MG63 (cell line): ENCODE data around the gene NUDCD3. TPM values are rescaled to one million over a fixed set of nuclear protein-coding genes. Genes with fewer than 3 reads are reported as not detected.
"Not testable (repeated sequence)": the region's sequence is repeated elsewhere in the genome, so short reads cannot be mapped to it uniquely, and the experiment has no call there.

ENCODE experiments used
- DNase-seq: peaks from one replicate; pipeline ENCODE4 v3.0.0-alpha.2; 2020
- H3K27me3 ChIP-seq: fragments of 250-450 bp; sonication (Bioruptor Pico); 2 replicates; pipeline ENCODE4 v1.5.1; 2020; ENCODE audit warnings: mild to moderate bottlenecking, moderate library complexity
- H3K36me3 ChIP-seq: fragments of 250-450 bp; sonication (Bioruptor Pico); 2 replicates; pipeline ENCODE4 v1.5.1; 2020; ENCODE audit warnings: mild to moderate bottlenecking, moderate library complexity
- H3K4me3 ChIP-seq: fragments of 250-450 bp; sonication (Bioruptor Pico); 2 replicates; pipeline ENCODE4 v1.5.1; 2020; ENCODE audit warnings: mild to moderate bottlenecking, moderate library complexity
- H3K9me3 ChIP-seq: fragments of 250-450 bp; sonication (Bioruptor Pico); 2 replicates; pipeline ENCODE4 v1.5.1; 2020; ENCODE audit warnings: mild to moderate bottlenecking, moderate library complexity
- total RNA-seq: library from RNA; depleted of rRNA; stranded (reverse); fragments of >200 nt; shearing (Covaris generic); gene quantifications from 2 replicates; pipeline ENCODE4 v1.2.3, GENCODE V29; 2014; ENCODE audit warnings: low replicate concordance

The NUDCD3 gene
- total RNA-seq, 1 experiment from 2014 or later, result 23.1 TPM

DNA sequence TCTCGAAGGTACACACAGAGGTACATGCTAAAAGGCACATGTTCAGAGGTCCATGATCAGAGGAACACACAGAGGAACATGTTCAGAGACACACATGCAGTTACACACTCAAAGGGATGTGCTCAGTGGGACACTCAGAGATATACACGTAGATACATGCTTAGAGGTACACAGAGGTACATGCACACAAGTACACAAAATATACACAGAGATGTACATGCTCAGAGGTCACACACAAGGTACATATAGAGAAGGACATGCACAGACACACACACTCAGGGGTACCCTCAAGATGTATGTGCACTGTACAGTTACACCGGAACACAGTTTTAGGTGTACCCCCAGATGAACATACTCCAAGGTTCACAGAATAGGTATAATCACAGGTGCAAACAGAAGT lies 31.9 kb upstream of the NUDCD3 start:
- DNase-seq, result no peak
- no peaks in the 10 kb centered on the region for H3K27me3 ChIP-seq
- H3K9me3 ChIP-seq, result peaks cover 13% of the 10 kb centered on the region; the same call in 1 of the 2 replicates
- no peak overlapping the region for H3K4me3 ChIP-seq
- no peaks in the 10 kb centered on the region for H3K36me3 ChIP-seq

DNA sequence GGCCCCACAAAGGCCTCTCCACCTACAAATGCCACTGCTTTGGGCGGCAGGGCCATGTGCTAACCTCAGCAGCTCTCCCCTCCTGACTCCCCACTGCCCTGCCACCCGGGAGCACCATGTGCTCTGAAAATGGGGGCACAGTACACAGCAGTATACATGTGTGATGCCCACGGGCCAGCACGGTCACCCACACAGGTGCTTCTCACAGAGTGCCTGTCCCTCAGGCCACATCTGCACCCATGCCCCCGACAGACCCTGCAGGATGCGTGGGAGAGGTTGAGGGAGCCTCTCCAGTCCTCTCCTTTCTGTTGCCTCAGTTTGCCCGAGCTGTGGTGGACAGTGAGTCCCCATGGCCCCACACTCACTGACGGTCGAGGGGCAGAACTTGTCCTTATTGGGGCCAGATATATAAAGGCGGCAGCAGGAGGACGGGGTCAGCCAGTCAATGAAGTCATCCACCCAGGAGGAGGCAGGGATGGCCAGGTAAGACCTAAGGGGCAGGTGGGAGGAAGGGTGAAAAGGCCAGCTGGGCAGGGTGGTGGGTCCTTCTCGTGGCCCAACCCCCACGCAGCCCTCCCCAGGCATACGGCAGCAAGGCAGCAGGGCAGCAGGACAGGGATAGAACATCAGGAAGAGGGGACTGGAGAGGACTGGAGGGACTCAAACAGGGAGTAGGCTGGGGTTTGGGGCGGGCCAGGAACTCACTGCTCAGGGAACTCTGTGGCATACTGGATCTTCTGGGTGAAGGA lies 31.1 kb upstream of the NUDCD3 start:
- no peak for DNase-seq
- no peak overlapping the region for H3K4me3 ChIP-seq
- no peaks in the 10 kb centered on the region for H3K27me3 ChIP-seq
- peaks cover 13% of the 10 kb centered on the region; the same call in 1 of the 2 replicates for H3K9me3 ChIP-seq
- H3K36me3 ChIP-seq, result no peaks in the 10 kb centered on the region

DNA sequence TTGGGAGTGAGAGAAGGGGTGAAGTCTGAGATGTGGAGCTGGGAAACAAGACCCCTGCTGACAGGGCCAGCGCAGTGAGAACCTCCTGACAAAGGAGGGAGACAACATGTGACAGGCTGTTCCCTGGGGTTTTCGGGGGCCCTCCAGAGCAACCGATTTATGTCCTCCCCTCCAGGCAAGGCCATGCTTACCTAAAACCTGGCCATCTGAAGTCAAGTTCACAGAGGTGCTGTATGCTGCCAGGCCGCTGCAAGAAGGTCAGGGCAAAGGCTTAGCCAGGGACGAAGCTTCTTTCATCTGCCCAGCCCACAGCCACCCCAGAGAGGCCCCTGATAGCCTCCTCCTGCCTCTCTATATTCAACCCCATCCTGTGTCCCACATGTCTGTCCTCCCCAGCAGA lies 30.1 kb upstream of the NUDCD3 start:
- Histone ChIP-seq H3K27me3 (no peaks in the 10 kb centered on the region), H3K36me3 (no peaks in the 10 kb centered on the region)
- DNase-seq, result no peak

DNA sequence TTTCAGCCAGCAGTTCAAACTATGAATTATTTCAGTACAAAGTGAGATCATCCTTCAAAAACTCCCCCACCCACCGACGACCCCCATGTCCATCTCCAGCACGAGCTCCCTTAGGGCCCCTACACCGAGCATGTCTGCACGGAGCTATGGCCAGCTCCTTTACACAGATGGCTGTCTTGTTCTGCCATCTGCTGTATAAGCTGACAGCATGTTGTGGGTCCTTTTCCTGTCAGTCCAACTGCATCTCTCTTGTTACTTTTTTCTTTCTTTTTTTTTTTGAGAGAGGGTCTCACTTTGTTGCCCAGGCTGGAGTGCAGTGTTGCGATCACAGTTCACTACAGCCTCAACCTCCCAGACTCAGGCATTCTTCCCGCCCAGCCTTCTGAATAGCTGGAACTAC lies 29.1 kb upstream of the NUDCD3 start:
- no peak for DNase-seq
- peaks cover 4% of the 10 kb centered on the region; the same call in 1 of the 2 replicates for H3K9me3 ChIP-seq
- H3K27me3 ChIP-seq, result no peaks in the 10 kb centered on the region
- no peak overlapping the region for H3K4me3 ChIP-seq
- H3K36me3 ChIP-seq, result no peaks in the 10 kb centered on the region

More for the DNA sequence above, 30.1 kb upstream of the NUDCD3 start:
- Histone ChIP-seq H3K4me3 (no peak overlapping the region), H3K9me3 (peaks cover 13% of the 10 kb centered on the region; the same call in 1 of the 2 replicates)

DNA sequence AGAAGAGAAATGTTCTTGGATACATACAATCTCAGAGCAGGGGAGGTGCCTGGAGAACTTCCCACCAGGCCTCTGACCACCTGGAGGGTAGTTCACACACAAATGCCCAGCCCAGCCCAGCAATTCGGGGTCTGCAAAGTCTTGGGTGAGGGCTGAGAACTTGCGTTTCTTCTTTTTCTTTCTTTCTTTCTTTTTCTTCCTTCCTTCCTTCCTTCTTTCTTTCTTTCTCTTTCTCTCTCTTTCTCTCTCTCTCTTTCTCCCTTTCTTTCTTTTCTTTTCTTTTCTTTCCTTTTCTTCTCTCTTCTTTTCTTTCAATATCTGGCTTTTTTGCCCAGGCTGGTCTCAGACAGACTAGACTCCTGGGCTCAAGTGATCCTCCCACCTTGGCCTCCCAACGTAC lies 28.3 kb upstream of the NUDCD3 start:
- Histone ChIP-seq H3K4me3 (no peak overlapping the region), H3K36me3 (no peaks in the 10 kb centered on the region), H3K9me3 (no peaks in the 10 kb centered on the region), H3K27me3 (no peaks in the 10 kb centered on the region)
- DNase-seq, result no peak

DNA sequence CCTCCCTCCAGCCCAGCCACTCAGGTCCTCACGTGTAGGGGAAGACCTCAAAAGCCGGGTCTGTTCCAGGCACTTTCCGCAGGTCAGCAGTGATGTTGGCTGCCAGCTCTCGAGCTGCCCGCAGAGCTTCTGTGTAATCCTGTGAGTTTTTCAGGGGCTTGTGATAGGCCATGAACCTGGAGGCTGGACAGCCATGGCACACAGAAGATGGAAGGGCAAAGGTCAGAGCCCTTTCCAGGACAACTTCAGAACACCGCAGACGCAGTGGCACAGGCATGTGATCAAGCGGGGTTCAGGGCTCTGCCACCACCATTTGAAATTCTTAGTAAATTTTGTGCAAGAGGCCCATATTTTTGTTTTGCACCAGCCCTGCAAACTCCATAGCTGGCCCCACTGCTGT lies 26.7 kb upstream of the NUDCD3 start:
- no peak for DNase-seq
- Histone ChIP-seq H3K36me3 (no peaks in the 10 kb centered on the region), H3K9me3 (no peaks in the 10 kb centered on the region), H3K4me3 (no peak overlapping the region), H3K27me3 (no peaks in the 10 kb centered on the region)

DNA sequence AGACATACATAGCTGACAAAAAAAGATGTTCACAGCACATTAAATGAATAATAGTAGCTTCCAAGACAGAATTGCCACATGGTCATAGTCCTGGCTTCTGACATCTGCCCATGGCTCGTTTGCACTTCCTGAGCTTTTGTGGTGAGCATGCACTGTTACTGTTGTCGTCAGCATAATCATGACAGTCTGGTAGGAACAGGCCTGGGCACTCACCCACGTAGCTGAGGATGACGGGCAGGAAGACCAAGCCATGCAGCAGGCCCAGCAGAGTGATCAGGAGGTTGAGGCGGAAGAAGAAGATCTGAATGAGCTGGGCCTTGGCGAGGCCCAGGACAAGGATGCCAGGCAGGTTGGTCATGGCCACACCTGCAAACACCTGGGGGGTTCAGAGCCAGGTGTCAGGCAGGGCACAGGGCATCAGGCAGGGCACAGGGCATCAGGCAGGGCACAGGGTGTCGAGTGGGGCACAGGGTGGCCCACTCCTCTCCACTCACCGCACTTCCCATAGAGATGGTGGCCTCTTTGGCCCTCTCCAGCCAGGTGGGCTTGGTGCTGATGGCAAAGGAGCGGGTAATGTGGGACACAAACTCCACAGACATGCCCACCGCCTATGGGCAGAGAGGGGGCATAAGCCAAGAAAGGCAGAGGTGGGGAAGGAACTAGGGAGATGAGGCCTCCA lies 25.3 kb upstream of the NUDCD3 start:
- H3K9me3 ChIP-seq, result no peaks in the 10 kb centered on the region
- H3K4me3 ChIP-seq, result no peak overlapping the region
- H3K36me3 ChIP-seq, result no peaks in the 10 kb centered on the region
- H3K27me3 ChIP-seq, result no peaks in the 10 kb centered on the region
- DNase-seq, result no peak

DNA sequence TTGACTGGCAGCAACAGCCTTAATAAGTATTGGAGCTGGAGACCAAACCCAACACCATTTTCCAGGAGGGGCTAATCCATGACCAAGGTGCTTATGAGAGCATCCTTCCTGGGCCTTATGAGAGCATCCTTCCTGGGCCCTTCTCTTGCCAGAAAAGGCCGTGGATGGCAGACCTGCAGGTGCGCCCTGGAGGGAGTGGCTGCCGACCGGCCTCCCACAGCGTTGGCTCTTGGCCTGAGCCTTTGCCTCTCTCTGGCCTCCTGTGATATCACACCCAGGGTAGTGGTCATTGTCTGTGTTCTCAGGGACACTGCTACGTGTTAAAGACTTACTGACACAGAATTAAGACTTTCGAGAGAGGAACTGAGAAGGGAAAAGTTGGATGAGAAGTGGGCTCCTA lies 22.3 kb upstream of the NUDCD3 start:
- Histone ChIP-seq H3K27me3 (no peaks in the 10 kb centered on the region), H3K4me3 (no peak overlapping the region), H3K36me3 (no peaks in the 10 kb centered on the region), H3K9me3 (peaks cover 4% of the 10 kb centered on the region)
- DNase-seq, result no peak

DNA sequence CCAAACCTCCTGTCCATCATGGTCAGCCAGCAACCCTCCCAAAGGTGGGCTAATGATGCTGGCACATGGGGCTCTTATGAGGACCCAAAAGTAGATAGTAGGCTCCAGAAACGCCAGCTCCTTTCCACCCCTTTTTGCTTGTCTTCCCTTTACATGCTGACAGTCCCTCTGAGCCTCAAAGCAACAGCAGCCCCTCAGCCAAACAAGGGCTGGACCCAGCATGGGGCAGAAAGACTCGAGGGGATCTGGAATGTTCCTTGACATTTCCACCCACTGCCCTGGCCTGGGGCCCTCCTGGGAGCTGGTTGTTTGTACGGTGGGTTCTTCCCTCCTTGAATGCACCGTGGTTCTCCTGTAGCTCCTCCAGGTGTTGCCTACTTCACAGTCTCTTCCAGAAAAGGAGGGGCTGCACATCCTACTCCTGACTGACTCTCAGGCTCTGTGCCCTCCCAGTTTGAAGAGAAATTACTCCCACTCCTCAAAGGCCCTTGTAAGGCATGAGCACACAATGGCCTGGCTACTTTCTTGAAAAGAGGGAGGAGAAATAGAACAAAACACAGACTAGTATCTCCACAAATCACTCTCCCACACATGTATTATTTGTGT lies 21.5 kb upstream of the NUDCD3 start:
- H3K4me3 ChIP-seq, result no peak overlapping the region
- H3K36me3 ChIP-seq, result no peaks in the 10 kb centered on the region
- H3K9me3 ChIP-seq, result peaks cover 4% of the 10 kb centered on the region
- H3K27me3 ChIP-seq, result no peaks in the 10 kb centered on the region
- DNase-seq, result no peak

DNA sequence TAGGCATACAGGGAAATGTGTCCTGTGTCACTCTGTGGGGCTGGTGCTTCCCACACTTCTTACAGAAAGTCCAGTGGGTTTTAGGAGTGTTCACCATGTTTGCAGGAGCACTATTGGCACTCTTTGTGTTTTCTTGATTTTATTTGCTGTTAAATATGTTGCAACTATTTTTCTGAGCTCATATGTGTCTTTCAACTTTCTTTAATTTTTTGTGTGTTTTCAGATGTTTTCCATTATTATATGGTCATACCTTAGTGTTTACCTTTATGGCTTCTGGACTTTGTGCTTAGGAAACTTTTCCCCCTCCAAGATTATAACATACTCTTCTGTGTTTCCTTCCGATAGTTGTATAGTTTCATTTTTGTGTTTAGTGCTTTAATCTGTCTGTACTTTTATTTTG lies 20.8 kb upstream of the NUDCD3 start:
- H3K36me3 ChIP-seq, result no peaks in the 10 kb centered on the region
- peaks cover 4% of the 10 kb centered on the region for H3K9me3 ChIP-seq
- no peak overlapping the region for H3K4me3 ChIP-seq
- DNase-seq, result no peak
- H3K27me3 ChIP-seq, result no peaks in the 10 kb centered on the region

DNA sequence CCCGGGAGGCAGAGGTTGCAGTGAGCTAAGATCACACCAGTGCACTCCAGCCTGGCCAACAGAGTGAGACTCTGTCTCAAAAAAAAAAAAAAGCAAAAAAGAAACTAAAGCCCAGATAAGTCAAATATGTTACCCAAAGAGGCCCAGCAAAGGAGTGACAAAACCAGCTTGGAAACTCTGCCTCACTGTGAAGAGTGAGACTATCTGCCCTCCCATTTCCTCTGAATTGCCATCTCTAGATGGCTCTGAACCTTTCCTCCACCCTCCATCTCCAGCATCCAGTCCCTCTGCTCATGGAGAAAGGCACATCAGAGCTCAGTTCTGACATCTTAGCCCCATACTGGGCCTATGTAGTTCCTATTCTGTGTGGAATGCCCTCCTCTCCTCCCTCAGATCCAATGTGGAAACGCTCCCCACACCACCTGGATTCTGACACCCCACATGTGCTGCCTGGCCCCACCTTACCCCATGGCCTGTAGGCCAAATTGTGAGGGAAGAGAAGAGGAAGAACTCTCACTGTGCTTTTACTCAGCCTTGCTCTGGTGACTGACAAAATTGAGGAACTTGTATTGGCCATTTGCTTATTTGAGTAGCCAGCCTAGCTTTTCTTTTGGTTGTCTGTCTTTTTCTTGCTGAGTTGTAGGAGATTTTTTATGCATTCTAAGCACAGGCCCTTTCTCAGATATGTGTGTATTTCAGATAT lies 18.0 kb upstream of the NUDCD3 start:
- Histone ChIP-seq H3K27me3 (no peaks in the 10 kb centered on the region), H3K36me3 (no peaks in the 10 kb centered on the region), H3K4me3 (no peak overlapping the region), H3K9me3 (peaks cover 4% of the 10 kb centered on the region)
- no peak for DNase-seq

DNA sequence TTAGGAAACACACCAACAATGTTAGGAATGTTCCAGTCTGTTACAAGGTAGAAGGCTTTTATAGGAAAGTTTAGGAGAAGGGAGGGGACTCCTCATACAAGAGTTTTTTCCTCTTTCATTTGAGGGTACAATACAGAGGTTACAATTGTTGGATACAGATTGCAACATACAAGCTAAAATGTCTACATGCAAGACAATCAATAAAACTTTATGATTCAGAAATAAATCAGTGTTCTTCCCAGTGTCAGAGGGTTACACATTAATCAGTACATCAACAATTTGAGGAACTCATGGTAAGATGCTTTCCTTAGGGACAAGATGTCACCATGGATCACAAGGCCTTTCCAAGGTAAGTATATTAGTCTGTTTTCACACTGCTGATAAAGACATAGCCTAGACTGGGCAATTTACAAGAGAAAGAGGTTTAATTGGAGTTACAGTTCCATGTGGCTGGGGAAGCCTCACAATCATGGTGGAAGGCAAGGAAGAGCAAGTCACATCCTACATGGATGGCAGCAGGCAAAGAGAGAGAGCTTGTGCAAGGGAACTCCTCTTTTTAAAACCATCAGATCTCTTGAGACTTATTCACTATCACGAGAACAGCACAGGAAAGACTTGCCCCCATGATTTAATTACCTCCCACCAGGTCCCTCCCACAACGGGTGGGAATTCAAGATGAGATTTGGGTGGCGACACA lies 16.3 kb upstream of the NUDCD3 start:
- not testable (repeated sequence) for DNase-seq, H3K27me3 ChIP-seq, H3K36me3 ChIP-seq, H3K9me3 ChIP-seq, H3K4me3 ChIP-seq

DNA sequence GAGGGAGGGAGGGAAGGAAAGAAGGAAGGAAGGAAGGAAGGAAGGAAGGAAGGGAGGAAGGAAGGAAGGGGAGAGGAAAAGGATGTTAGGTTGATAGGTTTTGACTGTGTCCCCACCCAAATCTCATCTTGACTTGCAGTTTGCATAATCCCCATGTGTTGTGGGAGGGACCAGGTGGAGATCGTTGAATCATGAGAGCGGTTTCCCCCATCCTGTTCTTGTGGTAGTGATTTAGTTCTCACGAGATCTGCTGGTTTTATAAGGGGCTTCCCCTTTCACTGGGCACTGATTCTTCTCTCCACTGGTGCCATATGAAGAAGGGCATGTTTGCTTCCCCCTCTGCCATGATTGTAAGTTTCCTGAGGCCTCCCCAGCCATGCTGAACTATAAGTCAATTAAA lies 15.1 kb upstream of the NUDCD3 start:
- Histone ChIP-seq H3K9me3 (peaks cover 4% of the 10 kb centered on the region), H3K36me3 (no peaks in the 10 kb centered on the region), H3K4me3 (no peak overlapping the region), H3K27me3 (no peaks in the 10 kb centered on the region)
- no peak for DNase-seq

DNA sequence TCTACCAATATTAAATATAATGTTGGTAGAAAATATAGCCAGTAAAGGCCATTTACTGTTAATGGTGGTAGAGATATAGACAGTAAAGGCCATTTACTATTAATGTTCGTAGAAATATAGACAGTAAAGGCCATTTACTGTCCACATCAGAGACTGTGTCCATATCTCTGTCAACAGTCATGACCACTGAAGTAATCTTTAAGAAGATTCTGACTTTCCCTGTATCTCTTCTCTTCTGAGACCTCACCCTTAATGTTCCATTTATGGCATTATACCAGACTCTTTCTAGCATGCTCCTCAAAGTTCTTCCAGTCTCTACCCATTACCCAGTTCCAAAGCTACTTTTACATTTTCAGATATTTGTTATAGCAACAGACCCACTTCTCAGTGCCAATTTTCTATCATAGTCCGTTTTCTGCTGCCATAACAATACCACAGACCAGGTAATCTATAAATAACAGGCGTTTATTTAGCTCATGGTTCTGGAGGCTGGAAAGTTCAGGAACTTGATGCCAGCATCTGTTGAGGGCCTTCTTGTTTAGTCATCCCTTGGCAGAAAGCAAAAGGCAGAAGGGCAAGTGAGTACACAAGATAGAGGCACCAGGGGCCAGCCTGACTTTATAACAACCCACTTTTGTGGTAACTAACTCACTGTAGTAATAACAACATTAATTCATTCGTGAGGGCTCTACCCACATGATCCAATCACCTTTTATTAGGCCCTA lies 7.9 kb upstream of the NUDCD3 start:
- no peak overlapping the region for H3K4me3 ChIP-seq
- H3K9me3 ChIP-seq, result no peaks in the 10 kb centered on the region
- DNase-seq, result peak; percentile 7
- no peaks in the 10 kb centered on the region for H3K36me3 ChIP-seq
- no peaks in the 10 kb centered on the region for H3K27me3 ChIP-seq

DNA sequence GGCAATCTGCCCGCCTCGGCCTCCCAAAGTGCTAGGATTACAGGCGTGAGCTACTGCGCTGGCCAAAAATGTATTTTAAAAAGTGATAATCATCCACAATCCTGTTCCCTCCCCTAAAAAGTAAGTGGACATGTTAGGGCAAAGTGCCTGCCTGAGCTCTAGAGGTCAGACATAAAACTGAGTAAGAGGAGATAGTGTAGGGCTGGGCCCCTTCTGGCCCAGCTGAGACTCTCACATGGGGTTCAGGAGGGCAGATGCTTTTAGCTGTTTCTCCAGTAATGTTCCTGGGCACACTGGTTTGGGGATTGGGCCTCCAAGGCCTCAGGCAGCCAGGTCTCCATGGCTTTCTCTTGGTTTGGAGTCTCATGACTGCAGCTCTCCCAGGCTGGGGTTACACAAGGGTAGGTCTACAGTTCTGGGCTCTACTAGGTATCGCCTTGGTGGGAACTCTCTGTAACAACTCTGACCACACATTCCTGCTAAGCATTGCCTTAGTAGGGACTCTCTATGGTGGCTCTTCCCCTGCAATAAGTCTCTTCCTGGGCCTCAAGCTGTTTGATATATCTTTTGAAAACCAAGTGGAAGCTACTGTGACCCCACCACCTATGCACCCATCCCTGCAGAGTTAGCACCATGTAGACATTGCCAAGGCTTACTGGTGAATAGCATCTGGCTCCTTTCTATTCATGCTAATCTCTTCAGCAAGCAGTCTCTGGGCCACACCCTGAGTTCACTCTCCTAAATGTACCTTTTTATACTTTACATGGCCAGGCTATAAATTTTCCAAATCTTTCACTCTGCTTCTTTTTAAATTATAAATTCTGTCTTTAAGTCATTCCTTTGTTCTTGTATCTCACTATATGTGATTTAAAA lies 6.9 kb upstream of the NUDCD3 start:
- no peaks in the 10 kb centered on the region for H3K36me3 ChIP-seq
- H3K4me3 ChIP-seq, result no peak overlapping the region
- H3K27me3 ChIP-seq, result no peaks in the 10 kb centered on the region
- no peaks in the 10 kb centered on the region for H3K9me3 ChIP-seq
- DNase-seq, result no peak
